HG03159 (cell line): Measurements from ENCODE around the gene POLR2C.

Experiments used
- ATAC-seq: cut with Tn5 transposase; IDR thresholded peaks from one replicate; pipeline ENCODE4 v1.9.1; 2021; ENCODE audit warnings: mild to moderate bottlenecking, moderate library complexity; ENCODE audit not compliant: unreplicated experiment

POLR2C gene

GRCh38 chr16:57500578-57501111 is 38.2 kb downstream of the POLR2C start:
- no peak for ATAC-seq

GRCh38 chr16:57501492-57501891 is 39.0 kb downstream of the POLR2C start:
- no peak for ATAC-seq

- no peak for ATAC-seq
Measured at GRCh38 chr16:57502048-57502775, 39.7 kb downstream of the POLR2C start.

- ATAC-seq = no peak
Measured at GRCh38 chr16:57503366-57503765, 40.9 kb downstream of the POLR2C start.

GRCh38 chr16:57504001-57504400 is 41.5 kb downstream of the POLR2C start:
- no peak for ATAC-seq

- no peak for ATAC-seq
Measured at GRCh38 chr16:57504491-57504890, 42.0 kb downstream of the POLR2C start.

- no peak for ATAC-seq
Measured at GRCh38 chr16:57505169-57505568, 42.7 kb downstream of the POLR2C start.

GRCh38 chr16:57507136-57508034 is 44.9 kb downstream of the POLR2C start:
- ATAC-seq = no peak

- ATAC-seq = no peak
Measured at GRCh38 chr16:57508035-57508425, 45.6 kb downstream of the POLR2C start.

- no peak for ATAC-seq
Measured at GRCh38 chr16:57509231-57509923, 46.9 kb downstream of the POLR2C start.

GRCh38 chr16:57510016-57510871 is 47.8 kb downstream of the POLR2C start:
- ATAC-seq = no peak

GRCh38 chr16:57512296-57513001 is 50.0 kb downstream of the POLR2C start:
- ATAC-seq = no peak

- ATAC-seq = no peak
Measured at GRCh38 chr16:57513371-57514102, 51.1 kb downstream of the POLR2C start.

GRCh38 chr16:57514371-57514770 is 51.9 kb downstream of the POLR2C start:
- no peak for ATAC-seq

- no peak for ATAC-seq
Measured at GRCh38 chr16:57514791-57515600, 52.5 kb downstream of the POLR2C start.

- ATAC-seq = no peak
Measured at GRCh38 chr16:57516176-57516725, 53.8 kb downstream of the POLR2C start.

GRCh38 chr16:57516773-57517172 is 54.3 kb downstream of the POLR2C start:
- ATAC-seq = no peak
